Measurements from ENCODE around the gene TUBAL3.

TUBAL3 gene

DNA sequence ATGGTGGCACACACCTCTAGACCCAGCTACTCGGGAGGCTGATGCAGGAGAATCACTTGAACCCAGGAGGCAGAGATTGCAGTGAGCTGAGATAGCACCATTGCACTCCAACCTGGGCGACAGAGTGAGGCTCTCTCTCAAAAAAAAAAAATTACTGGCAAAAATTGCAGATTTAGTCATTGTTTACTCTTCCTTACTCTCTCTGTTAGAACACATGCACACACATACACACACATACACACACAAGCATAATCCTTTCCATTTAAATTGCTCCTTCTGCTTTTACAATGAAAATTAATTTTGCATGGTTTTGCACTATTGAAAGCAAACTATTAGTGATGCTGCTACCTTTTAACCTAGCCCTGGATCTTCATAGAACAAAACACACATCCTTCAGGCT, 55.3 kb downstream of the TUBAL3 start:
- H3K4me3 ChIP-seq (replicated peaks in 1 of 2; ENCODE audit: low read depth in 2 of 2, low read length in 2 of 2) = no peak overlapping the region
- DNase-seq (ENCODE audit: low read depth in 2 of 2) = no peak
- TF ChIP-seq, protein P1, sequence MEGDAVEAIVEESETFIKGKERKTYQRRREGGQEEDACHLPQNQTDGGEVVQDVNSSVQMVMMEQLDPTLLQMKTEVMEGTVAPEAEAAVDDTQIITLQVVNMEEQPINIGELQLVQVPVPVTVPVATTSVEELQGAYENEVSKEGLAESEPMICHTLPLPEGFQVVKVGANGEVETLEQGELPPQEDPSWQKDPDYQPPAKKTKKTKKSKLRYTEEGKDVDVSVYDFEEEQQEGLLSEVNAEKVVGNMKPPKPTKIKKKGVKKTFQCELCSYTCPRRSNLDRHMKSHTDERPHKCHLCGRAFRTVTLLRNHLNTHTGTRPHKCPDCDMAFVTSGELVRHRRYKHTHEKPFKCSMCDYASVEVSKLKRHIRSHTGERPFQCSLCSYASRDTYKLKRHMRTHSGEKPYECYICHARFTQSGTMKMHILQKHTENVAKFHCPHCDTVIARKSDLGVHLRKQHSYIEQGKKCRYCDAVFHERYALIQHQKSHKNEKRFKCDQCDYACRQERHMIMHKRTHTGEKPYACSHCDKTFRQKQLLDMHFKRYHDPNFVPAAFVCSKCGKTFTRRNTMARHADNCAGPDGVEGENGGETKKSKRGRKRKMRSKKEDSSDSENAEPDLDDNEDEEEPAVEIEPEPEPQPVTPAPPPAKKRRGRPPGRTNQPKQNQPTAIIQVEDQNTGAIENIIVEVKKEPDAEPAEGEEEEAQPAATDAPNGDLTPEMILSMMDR (IDR thresholded peaks at IDR 0.05; ENCODE audit: low read depth, low read length) = no peak

DNA sequence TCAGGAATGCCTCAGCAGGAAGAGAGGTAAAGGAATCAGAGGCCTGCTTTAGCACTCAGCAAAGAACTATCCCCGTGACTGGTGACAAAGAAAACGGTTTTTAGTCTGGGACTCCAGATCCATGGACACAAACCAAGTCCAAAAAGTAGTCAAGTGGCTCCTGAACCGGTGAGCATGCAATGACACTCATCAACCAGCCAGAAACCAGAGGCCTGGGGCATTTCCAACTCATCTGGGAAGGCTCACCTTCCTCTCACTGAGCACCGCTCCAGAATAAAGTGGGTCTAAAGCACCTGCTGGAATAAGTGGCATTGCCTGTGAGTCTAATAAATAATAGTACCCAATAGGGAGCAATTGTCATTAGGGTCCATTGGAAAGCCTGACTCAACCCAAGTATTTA, 57.7 kb downstream of the TUBAL3 start:
- no peak for DNase-seq (ENCODE audit: low read depth in 2 of 2)
- TF ChIP-seq, protein P1 (IDR thresholded peaks at IDR 0.05; ENCODE audit: low read depth, low read length) = no peak
- no peak overlapping the region for H3K4me3 ChIP-seq (replicated peaks in 1 of 2; ENCODE audit: low read depth in 2 of 2, low read length in 2 of 2)

DNA sequence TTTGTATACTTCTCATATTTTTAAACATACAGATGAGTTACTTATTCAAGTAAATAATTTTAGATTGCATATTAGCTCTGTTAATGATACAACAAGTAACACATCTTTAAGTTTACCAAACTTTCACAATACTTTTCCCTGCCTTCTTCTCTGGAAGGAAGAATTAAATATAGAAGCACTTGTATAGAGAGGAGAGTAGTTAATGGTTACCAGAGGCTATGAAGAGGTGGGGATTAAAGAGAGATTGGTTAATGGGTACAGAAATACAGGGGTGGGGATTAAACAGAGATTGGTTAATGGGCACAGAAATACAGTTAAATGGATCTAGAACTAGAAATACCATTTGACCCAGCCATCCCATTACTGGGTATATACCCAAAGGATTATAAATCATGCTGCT, 59.9 kb downstream of the TUBAL3 start:
- TF ChIP-seq, protein P1 (IDR thresholded peaks at IDR 0.05; ENCODE audit: low read depth, low read length) = no peak
- no peak overlapping the region for H3K4me3 ChIP-seq (replicated peaks in 1 of 2; ENCODE audit: low read depth in 2 of 2, low read length in 2 of 2)
- no peak for DNase-seq (ENCODE audit: low read depth in 2 of 2)

DNA sequence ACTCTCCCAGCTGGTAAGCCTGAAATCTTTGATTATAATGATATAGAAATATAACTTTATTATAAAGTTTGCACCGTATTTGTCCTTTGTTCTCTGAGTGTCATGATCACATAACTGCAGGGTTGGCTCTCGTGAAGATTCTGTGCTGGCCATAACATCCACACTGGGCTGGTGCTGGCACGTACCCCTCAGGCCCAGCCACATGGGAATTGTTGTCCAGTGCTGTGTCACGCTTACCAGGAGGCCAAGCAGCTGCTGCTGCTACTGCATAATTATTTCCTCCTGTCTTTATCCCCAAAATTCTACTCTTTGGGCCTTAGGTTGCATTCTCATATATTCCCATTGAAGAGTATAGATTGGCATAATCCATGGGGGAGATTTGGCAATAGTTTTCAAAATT, 60.6 kb downstream of the TUBAL3 start:
- no peak for DNase-seq (ENCODE audit: low read depth in 2 of 2)
- H3K4me3 ChIP-seq (replicated peaks in 1 of 2; ENCODE audit: low read depth in 2 of 2, low read length in 2 of 2) = no peak overlapping the region
- TF ChIP-seq, protein P1 (IDR thresholded peaks at IDR 0.05; ENCODE audit: low read depth, low read length) = no peak

DNA sequence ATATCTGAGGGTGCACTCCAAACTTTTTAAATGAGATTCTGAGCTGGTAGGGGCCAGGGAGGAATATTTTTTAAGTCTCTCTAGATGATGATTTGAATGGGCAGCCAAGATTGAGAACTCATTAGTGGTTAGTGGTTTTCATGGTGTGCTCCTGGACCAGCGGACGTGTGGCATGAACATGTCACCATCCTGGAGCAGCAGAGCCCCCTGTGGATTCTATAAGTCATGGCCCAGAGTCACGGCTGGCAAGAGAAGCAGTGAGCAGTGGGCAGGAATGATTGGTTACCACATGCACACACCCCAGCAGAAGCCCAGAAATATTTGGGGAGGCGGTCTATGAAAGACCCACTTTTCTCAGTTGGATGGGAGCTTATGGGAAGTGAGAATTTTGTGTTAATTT, 61.1 kb downstream of the TUBAL3 start:
- TF ChIP-seq, protein P1 (IDR thresholded peaks at IDR 0.05; ENCODE audit: low read depth, low read length) = no peak
- H3K4me3 ChIP-seq (replicated peaks in 1 of 2; ENCODE audit: low read depth in 2 of 2, low read length in 2 of 2) = no peak overlapping the region
- DNase-seq (ENCODE audit: low read depth in 2 of 2) = peak; percentile 2 to 6
